ENCODE measurements around the gene GPC6. TPM values are rescaled to one million over a fixed set of nuclear protein-coding genes. Genes with fewer than 3 reads are reported as not detected.
A peak's percentile ranks its signal among the peaks of the same experiment; 100 is the strongest.
"Not testable (repeated sequence)": the region's sequence is repeated elsewhere in the genome, so short reads cannot be mapped to it uniquely, and the experiment has no call there.

GPC6 gene
- total RNA-seq, 2 donors from 2014 or later: 1.6 to 4.0 TPM

DNA sequence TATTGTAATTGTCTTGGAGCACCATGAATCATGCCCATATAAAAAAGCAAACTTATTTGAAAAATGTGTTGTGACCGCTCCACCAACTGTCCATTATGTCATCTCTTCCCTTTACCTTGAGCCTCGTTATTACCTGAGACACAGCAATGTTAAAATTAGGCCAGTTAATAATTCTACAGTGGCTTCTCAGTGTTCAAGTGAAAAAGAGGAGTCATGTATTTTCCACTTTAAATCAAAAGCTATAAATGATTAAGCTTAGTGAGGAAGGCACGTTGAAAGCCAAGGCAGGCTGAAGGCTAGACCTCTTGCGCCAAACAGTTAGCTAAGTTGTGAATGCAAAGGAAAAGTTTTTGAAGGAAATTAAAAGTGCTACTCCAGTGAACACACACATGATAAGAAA is 210.5 kb downstream of the GPC6 start:
- no peaks in the 10 kb centered on the region for H3K9me3 ChIP-seq
- TF ChIP-seq POLR2A (IDR thresholded peaks at IDR 0.05): no peak
- TF ChIP-seq, protein P1, sequence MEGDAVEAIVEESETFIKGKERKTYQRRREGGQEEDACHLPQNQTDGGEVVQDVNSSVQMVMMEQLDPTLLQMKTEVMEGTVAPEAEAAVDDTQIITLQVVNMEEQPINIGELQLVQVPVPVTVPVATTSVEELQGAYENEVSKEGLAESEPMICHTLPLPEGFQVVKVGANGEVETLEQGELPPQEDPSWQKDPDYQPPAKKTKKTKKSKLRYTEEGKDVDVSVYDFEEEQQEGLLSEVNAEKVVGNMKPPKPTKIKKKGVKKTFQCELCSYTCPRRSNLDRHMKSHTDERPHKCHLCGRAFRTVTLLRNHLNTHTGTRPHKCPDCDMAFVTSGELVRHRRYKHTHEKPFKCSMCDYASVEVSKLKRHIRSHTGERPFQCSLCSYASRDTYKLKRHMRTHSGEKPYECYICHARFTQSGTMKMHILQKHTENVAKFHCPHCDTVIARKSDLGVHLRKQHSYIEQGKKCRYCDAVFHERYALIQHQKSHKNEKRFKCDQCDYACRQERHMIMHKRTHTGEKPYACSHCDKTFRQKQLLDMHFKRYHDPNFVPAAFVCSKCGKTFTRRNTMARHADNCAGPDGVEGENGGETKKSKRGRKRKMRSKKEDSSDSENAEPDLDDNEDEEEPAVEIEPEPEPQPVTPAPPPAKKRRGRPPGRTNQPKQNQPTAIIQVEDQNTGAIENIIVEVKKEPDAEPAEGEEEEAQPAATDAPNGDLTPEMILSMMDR (IDR thresholded peaks at IDR 0.05): no peak
- no peaks in the 10 kb centered on the region for H3K4me1 ChIP-seq
- DNase-seq (no peak), ATAC-seq (no peak)
- H3K27me3 ChIP-seq: no peaks in the 10 kb centered on the region
- no peaks in the 10 kb centered on the region for H3K36me3 ChIP-seq (replicated peaks in 1 of 2; ENCODE audit: insufficient read depth in 1 of 2, low read depth in 2 of 2)
- H3K4me3 ChIP-seq: no peak overlapping the region
- intact Hi-C loops (cut with DNase I): no loop called here
- 49 to 65% methylated on average over 4 of the region's 4 CpGs for WGBS, 2 donors
- no peak overlapping the region for H3K27ac ChIP-seq

DNA sequence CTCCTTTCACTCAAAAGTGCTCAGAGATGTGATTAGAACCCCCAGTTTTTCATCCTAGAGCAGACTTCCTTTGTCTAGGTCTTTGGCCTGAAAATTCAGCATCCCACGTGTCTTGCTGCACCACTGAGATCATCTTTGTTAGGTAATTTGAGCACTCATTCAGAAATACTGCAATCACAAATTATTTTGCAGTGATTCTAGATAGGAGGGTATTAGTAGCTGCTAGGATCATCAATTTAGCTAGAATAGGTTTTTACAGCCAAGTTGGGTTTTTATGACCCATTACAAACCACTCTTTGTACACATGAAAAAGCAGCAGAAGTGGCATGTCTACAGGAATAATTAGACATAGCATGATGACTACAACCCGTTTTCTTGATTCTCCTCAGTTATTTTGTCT is 219.6 kb downstream of the GPC6 start:
- intact Hi-C loops (cut with DNase I): no loop called here
- no peaks in the 10 kb centered on the region for H3K36me3 ChIP-seq (replicated peaks in 1 of 2; ENCODE audit: insufficient read depth in 1 of 2, low read depth in 2 of 2)
- H3K4me3 ChIP-seq: no peak overlapping the region
- no peaks in the 10 kb centered on the region for H3K4me1 ChIP-seq
- ATAC-seq (no peak), DNase-seq (no peak)
- TF ChIP-seq POLR2A (IDR thresholded peaks at IDR 0.05): no peak
- TF ChIP-seq, protein P1 (IDR thresholded peaks at IDR 0.05): no peak
- H3K27me3 ChIP-seq: no peaks in the 10 kb centered on the region
- no peaks in the 10 kb centered on the region for H3K9me3 ChIP-seq
- no peak overlapping the region for H3K27ac ChIP-seq
- WGBS, 2 donors: 56 to 77% methylated on average over 2 of the region's 2 CpGs

DNA sequence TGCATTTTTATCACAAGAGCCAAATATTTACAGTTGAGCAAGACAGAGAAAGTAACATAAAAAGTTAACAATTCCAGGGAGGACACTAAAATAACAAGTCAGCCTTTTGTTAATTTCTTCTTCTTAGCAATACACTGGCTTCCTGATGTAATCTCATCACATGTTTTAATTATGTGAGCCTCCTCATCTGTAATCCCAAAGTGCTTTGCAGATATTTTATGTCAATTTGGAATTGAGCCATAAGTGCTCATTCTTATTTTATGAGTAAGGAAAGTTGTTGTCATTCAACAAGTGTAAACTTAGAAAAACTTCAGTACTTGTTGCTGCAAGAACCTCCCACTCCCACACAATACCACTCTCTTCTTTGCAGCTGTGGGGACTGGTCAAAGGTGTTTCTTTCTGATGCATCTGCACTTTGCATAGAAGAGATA is 223.6 kb downstream of the GPC6 start:
- no peak for TF ChIP-seq POLR2A (IDR thresholded peaks at IDR 0.05)
- TF ChIP-seq, protein P1 (IDR thresholded peaks at IDR 0.05): no peak
- ATAC-seq: no peak
- no peaks in the 10 kb centered on the region for H3K36me3 ChIP-seq (replicated peaks in 1 of 2; ENCODE audit: insufficient read depth in 1 of 2, low read depth in 2 of 2)
- H3K27ac ChIP-seq: no peak overlapping the region
- H3K4me1 ChIP-seq: no peaks in the 10 kb centered on the region
- intact Hi-C loops (cut with DNase I): no loop called here
- H3K4me3 ChIP-seq: no peak overlapping the region
- no peaks in the 10 kb centered on the region for H3K9me3 ChIP-seq
- no peak for DNase-seq
- H3K27me3 ChIP-seq: no peaks in the 10 kb centered on the region

DNA sequence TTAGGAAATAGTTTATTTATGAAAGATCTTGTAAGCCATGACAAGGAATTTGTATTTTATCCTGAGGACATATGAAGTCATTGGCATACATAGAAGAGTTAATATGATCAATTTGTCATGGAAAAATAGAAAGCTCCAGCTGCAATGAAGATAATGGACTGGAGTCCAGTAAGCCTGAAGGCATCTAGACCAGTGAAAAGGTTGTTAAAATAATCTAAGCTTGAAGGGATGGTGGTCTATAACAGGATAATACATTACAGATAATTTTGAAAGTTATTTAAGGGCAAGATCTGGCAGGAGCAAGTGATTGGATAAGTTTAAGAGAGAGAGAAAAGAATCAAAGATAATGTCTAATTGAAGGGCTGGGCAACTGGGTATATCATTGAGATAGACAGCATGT is 224.2 kb downstream of the GPC6 start:
- Histone ChIP-seq H3K9me3 (no peaks in the 10 kb centered on the region), H3K27me3 (no peaks in the 10 kb centered on the region), H3K27ac (no peak overlapping the region), H3K4me3 (no peak overlapping the region), H3K36me3 (replicated peaks in 1 of 2; ENCODE audit: insufficient read depth in 1 of 2, low read depth in 2 of 2) (no peaks in the 10 kb centered on the region), H3K4me1 (no peaks in the 10 kb centered on the region)
- no peak for ATAC-seq
- no peak for TF ChIP-seq POLR2A (IDR thresholded peaks at IDR 0.05)
- TF ChIP-seq, protein P1 (IDR thresholded peaks at IDR 0.05): no peak
- DNase-seq: no peak
- intact Hi-C loops (cut with DNase I): no loop called here

DNA sequence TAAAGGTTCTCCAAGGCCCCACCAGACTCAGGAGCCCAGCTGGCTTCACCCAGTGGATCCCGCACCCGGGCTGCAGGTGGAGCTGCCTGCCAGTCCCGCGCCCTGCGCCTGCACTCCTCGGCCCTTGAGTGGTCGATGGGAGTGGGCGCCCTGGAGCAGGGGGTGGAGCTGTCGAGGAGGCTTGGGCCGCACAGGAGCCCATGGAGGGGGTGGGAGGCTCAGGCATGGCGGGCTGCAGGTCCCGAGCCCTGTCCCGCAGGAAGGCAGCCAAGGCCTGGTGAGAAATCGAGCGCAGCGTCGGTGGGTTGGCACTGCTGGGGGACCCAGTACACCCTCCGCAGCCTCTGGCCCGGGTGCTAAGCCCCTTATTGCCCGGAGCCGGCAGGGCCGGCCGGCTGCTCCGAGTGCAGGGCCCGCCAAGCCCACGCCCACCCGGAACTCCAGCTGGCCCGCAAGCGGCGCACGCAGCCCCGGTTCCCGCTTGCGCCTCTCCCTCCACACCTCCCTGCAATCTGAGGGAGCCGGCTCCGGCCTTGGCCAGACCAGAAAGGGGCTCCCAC is 228.1 kb downstream of the GPC6 start:
- H3K4me3 ChIP-seq; H3K27me3 ChIP-seq; H3K27ac ChIP-seq; H3K4me1 ChIP-seq; H3K36me3 ChIP-seq (replicated peaks in 1 of 2; ENCODE audit: insufficient read depth in 1 of 2, low read depth in 2 of 2); H3K9me3 ChIP-seq; intact Hi-C loops (cut with DNase I); ATAC-seq: not testable (repeated sequence)
- peak in 2 of 4 donors; percentile 38 to 48 for DNase-seq
- WGBS, 2 donors: 56 to 95% methylated on average over 5 to 22 of the region's 36 CpGs
